Body of pancreas (tissue), 4 donors: ENCODE measurements around the gene RAB44. TPM values are rescaled to one million over a fixed set of nuclear protein-coding genes. Genes with fewer than 3 reads are reported as not detected.

ENCODE experiments used
- ATAC-seq: fragments of 150-250 bp; one replicate; pipeline ENCODE4 v1.9.1; 2016
- DNase-seq, 4 donors: peaks; one replicate each; pipeline ENCODE4 v3.0.0-alpha.2; 2019
- H3K27ac ChIP-seq, 4 donors: fragments of 200-600 bp; sonication (generic); 1 replicate in 3 of 4; 2 replicates in 1 of 4; pipeline versions ENCODE4 v1.5.1 to v1.6.1; 2016 to 2019; ENCODE audit warnings: mild to moderate bottlenecking in 1 of 4, mixed read lengths in 1 of 4, moderate library complexity in 1 of 4
- H3K27me3 ChIP-seq, 2 donors: fragments of 200-600 bp; sonication (generic); one replicate each; pipeline ENCODE4 v1.6.0; 2016; ENCODE audit warnings: mild to moderate bottlenecking in 1 of 2
- H3K36me3 ChIP-seq, 2 donors: fragments of 200-600 bp; sonication (generic); replicated peaks in 1 of 2; 2 replicates each; pipeline ENCODE4 v1.5.1; 2016; ENCODE audit warnings: low read depth in 2 of 2; ENCODE audit not compliant: insufficient read depth in 1 of 2
- H3K4me1 ChIP-seq: fragments of 200-600 bp; sonication (generic); one replicate; pipeline ENCODE4 v1.6.0; 2016
- H3K4me3 ChIP-seq, 2 donors: fragments of 200-600 bp; sonication (generic); 1 replicate in 1 of 2; 2 replicates in 1 of 2; pipeline ENCODE4 v1.5.1; 2016 to 2019
- H3K9me3 ChIP-seq, 3 donors: fragments of 200-600 bp; sonication (generic); 1 replicate in 2 of 3; 2 replicates in 1 of 3; pipeline ENCODE4 v1.5.1; 2016
- POLR2A ChIP-seq, 3 donors: fragments of 450-650 bp; IDR thresholded peaks; one replicate each; pipeline ENCODE4 v1.6.1; 2016; ENCODE audit warnings: antibody characterized with exemption in 3 of 3, mild to moderate bottlenecking in 2 of 3
- WGBS, 2 donors: methylation state at CpG; one replicate each; pipeline ENCODE4 v1.1.5; 2017; 5-methylcytosine and 5-hydroxymethylcytosine counted together
- intact Hi-C: fragments of 100-400 bp; cut with DNase I; formaldehyde crosslinking; loops from one replicate; pipeline ENCODE4 v1.15.1; 2023
- total RNA-seq, 2 donors: library from RNA; depleted of rRNA; stranded (reverse); fragments of >200 nt; gene quantifications; one replicate each; pipeline ENCODE4 v1.1.0, GENCODE V29; 2016
- TF ChIP-seq, protein P1 (sequence below), 7 experiments: fragments of 450-650 bp in 4 of 7; fragments of 200-600 bp in 3 of 7; sonication (generic) in 3 of 7; IDR thresholded peaks; one replicate each; pipeline ENCODE4 v1.5.1; 2016 to 2019; ENCODE audit warnings: antibody characterized with exemption in 7 of 7

The RAB44 gene
- total RNA-seq, 2 donors from 2014 or later: 0.26 TPM; not detected in 1

DNA sequence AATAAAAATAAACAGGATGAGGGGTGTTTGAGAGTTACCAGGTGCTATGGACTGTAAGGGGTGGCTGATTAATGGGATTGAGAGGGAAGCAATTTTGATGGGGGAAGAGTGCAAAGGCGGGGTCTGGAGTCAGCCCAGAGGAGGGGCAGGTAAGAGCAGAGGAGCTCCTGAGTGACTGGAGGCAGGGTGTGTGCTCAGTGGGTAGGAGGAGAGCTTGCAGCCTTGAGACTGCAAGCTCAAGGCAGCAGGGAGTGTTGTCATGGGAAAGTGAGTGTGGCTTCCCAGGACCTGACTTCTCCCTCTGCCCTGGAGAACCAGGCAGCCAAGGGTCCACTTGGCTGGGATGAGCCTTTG lies 54.2 kb downstream of the RAB44 start:
- H3K4me3 ChIP-seq: no peak overlapping the region
- no peak overlapping the region for H3K27ac ChIP-seq
- WGBS, 2 donors: 0 to 91% methylated on average over 1 of the region's 1 CpG
- intact Hi-C loops: no loop called here
- no peaks in the 10 kb centered on the region for H3K9me3 ChIP-seq
- ATAC-seq: no peak
- no peak for DNase-seq
- no peaks in the 10 kb centered on the region for H3K27me3 ChIP-seq
- TF ChIP-seq POLR2A (IDR thresholded peaks at IDR 0.05): no peak
- TF ChIP-seq, protein P1, sequence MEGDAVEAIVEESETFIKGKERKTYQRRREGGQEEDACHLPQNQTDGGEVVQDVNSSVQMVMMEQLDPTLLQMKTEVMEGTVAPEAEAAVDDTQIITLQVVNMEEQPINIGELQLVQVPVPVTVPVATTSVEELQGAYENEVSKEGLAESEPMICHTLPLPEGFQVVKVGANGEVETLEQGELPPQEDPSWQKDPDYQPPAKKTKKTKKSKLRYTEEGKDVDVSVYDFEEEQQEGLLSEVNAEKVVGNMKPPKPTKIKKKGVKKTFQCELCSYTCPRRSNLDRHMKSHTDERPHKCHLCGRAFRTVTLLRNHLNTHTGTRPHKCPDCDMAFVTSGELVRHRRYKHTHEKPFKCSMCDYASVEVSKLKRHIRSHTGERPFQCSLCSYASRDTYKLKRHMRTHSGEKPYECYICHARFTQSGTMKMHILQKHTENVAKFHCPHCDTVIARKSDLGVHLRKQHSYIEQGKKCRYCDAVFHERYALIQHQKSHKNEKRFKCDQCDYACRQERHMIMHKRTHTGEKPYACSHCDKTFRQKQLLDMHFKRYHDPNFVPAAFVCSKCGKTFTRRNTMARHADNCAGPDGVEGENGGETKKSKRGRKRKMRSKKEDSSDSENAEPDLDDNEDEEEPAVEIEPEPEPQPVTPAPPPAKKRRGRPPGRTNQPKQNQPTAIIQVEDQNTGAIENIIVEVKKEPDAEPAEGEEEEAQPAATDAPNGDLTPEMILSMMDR (IDR thresholded peaks at IDR 0.05): no peak
- H3K4me1 ChIP-seq: no peaks in the 10 kb centered on the region
- no peaks in the 10 kb centered on the region for H3K36me3 ChIP-seq

DNA sequence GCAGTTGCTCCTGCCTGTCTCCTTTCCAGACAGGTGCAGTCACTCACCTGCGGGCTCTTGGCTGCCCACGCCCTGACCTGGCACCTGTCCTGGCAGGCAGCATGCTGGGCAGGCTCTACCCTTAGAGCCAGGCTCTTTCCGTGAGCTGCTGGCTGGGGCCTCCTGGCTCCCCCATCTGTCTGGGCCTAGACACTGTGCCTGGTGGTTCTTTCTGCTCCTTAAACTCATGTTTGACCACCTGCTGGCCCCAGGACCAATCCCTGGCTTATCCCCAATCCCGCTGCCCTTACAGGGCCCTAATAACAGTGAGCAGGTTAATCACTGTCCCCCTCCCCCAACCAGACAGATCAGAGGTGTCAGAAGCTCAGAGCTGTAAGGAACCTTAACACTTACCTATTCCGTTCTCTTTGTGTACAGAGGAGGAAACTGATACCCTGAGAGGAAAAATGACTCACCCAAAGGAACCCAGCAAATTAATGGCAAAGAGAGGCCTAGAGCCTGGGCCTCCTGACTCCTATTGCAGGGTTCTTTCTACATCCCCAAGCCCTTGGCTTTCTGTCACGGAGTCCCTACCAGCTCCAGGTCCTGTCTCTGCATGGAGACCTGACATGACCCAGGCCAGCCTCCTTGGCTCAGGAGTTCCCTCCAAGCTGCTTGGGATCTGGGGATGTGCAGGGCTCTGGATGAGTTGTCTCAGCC lies 54.7 kb downstream of the RAB44 start:
- Histone ChIP-seq H3K4me3 (no peak overlapping the region), H3K9me3 (no peaks in the 10 kb centered on the region), H3K27ac (no peak overlapping the region), H3K4me1 (no peaks in the 10 kb centered on the region), H3K27me3 (no peaks in the 10 kb centered on the region), H3K36me3 (no peaks in the 10 kb centered on the region)
- TF ChIP-seq POLR2A (IDR thresholded peaks at IDR 0.05): no peak
- TF ChIP-seq, protein P1 (IDR thresholded peaks at IDR 0.05): no peak
- DNase-seq (no peak), ATAC-seq (no peak)
- intact Hi-C loops: no loop called here
- 74 to 83% methylated on average over 6 of the region's 6 CpGs for WGBS, 2 donors

DNA sequence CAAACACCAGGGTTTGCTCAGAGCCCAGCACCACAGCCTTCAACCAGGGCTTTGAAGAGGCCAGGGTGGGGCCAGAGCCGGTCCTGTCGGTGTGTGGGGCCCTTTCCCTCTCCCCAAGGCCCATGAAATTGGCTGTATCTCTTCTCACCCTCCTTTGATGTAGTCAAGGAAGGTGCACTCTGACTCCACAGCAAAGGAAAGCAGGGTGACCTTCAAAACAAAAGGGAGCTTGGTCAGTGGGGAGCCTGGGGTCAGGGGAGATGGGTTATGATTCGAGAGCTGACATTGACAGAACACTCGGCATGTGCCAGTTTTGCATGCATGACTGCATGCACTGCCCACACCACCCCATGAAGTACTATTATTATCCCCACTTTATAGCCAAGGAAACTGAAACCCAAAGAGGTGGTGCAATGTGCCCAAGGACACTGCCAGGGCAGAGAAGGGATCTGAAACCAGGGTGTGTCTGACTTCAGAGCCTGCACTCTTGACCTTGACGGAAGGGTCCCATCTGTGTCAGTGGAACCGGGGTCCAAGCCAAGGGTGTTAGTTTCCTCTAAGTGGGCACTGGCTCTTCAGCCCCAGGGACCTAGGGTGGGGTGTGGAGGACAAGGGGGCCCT lies 55.4 kb downstream of the RAB44 start:
- 81 to 87% methylated on average over 3 to 6 of the region's 6 CpGs for WGBS, 2 donors
- Histone ChIP-seq H3K9me3 (no peaks in the 10 kb centered on the region), H3K4me3 (no peak overlapping the region), H3K27ac (no peak overlapping the region), H3K4me1 (no peaks in the 10 kb centered on the region), H3K27me3 (no peaks in the 10 kb centered on the region), H3K36me3 (no peaks in the 10 kb centered on the region)
- peak in 1 of 4 donors; percentile 44 for DNase-seq
- no peak for TF ChIP-seq POLR2A (IDR thresholded peaks at IDR 0.05)
- no peak for ATAC-seq
- intact Hi-C loops: no loop called here

DNA sequence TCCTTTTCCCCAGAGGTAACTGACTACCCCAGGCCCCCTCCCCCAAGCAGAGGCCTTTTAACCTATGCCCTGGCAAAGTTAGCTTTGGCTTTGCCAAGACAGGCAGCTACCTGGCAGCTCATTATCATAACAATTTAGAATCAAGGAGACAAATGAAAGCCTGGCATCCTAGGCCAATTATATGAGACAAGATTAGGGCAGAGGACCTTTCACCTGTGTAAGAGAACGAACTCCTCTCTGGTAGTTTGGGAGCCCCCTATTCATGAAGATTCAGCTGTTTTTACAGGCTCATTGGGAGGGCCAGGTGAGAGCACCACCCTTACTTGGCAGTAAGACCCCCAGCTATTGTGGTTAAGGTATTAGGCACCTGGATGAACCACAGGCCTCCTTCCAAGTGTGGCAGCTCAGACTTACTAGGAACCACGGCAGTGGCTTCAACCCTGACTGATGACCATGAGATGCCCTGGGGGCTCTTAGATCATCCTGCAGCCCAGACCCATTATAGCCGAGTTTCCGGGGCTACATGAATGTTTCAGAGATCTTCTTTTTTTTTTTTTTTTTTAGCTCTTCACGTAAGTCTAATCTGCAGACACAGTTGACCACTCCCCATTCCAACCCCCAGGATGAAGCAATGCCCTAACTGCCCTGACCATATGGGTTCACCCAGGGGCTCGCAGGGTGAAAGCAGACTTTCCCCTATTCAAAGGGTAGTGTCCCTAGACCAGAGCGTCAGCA lies 56.2 kb downstream of the RAB44 start:
- no peak for TF ChIP-seq POLR2A (IDR thresholded peaks at IDR 0.05)
- TF ChIP-seq, protein P1 (IDR thresholded peaks at IDR 0.05): no peak
- intact Hi-C loops: no loop called here
- Histone ChIP-seq H3K27me3 (no peaks in the 10 kb centered on the region), H3K27ac (no peak overlapping the region), H3K9me3 (no peaks in the 10 kb centered on the region), H3K36me3 (no peaks in the 10 kb centered on the region), H3K4me3 (no peak overlapping the region), H3K4me1 (peaks cover 4% of the 10 kb centered on the region)
- 83 to 92% methylated on average over 7 of the region's 7 CpGs for WGBS, 2 donors
- ATAC-seq (no peak), DNase-seq (no peak)

DNA sequence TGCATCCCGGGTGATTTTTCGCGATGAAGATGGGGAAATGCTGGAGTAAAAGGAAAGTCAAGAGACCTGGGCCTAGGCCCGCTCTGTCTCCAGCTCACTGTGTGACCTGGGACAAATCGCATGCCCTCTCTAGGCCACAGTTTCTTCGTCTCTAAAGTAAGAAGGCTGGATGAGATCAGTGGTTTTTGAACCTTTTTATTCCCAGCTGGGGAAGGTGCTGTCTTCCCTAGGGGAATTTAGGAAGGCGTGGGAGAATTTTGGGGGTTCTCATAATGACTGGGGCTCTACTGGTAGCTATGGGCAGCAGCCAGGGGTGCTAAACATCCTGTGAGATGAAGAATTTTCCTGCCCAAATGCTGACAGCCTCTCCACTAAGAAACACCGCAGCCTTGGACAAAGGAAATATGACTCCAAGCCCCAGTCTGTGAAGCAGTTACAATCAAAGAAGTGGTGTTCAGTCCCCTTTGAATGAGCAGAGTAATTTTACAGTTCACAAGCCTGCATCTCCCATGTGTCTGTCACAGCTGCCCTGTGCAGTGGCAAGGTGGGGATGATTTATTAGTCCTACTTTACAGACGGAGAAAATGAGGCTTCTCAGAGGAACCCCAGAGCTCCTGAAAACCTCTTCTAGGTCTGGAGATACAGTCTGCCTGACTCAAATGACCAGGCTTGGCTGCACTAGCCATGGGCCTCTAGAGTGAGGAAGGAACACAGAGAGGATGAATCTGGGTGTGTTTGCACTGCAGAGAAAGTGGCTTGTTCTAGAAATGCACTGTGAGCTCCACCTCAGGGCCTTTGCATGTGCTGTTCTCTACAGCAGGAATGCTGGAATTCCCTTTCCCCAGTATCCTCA lies 57.2 kb downstream of the RAB44 start:
- WGBS, 2 donors: 85% methylated on average over 9 of the region's 9 CpGs

More for the DNA sequence above, 57.2 kb downstream of the RAB44 start:
- Histone ChIP-seq H3K4me3 (no peak overlapping the region), H3K27me3 (no peaks in the 10 kb centered on the region), H3K36me3 (no peaks in the 10 kb centered on the region), H3K4me1 (peaks cover 11% of the 10 kb centered on the region), H3K27ac (no peak overlapping the region), H3K9me3 (no peaks in the 10 kb centered on the region)
- TF ChIP-seq POLR2A (IDR thresholded peaks at IDR 0.05): no peak
- TF ChIP-seq, protein P1 (IDR thresholded peaks at IDR 0.05): no peak
- DNase-seq (no peak), ATAC-seq (no peak)
- intact Hi-C loops: no loop called here
